Stimulated activated CD4-positive, alpha-beta T cell treated with anti-CD3 and anti-CD28 coated beads, TNF-alpha, amount 100 ng/mL, for 4 hours (primary cell): Measurements from ENCODE around the gene COG3.
A peak's percentile ranks its signal among the peaks of the same experiment; 100 is the strongest.
"Not testable (repeated sequence)": the region's sequence is repeated elsewhere in the genome, so short reads cannot be mapped to it uniquely, and the experiment has no call there.

Experiments used
- DNase-seq, 3 experiments: peaks; one replicate each; pipeline ENCODE4 v3.0.0-alpha.2; 2020; ENCODE audit warnings: low read depth in 3 of 3

COG3 gene

GRCh38 chr13:45464687-45465453 lies at the start of gene COG3:
Gene COG3, plus strand, starts transcription at chr13:45464939. Its CDS starts 98 bp downstream, at chr13:45465037.
- DNase-seq = peak; percentile 87 to 91 (median 90)

- DNase-seq = no peak
Measured at GRCh38 chr13:45415112-45415511, 49.6 kb upstream of the COG3 start.

GRCh38 chr13:45416516-45417128 lies 48.1 kb upstream of the COG3 start:
- no peak for DNase-seq

GRCh38 chr13:45417790-45418534 lies 46.8 kb upstream of the COG3 start, which contains the start of gene SLC25A30:
Gene SLC25A30, minus strand, starts transcription at chr13:45418373. Its CDS starts 6,948 bp downstream, at chr13:45411425.
- DNase-seq = peak; percentile 83 to 85 (median 84)

- DNase-seq = not testable (repeated sequence)
Measured at GRCh38 chr13:45419389-45419788, 45.4 kb upstream of the COG3 start.

- no peak for DNase-seq
Measured at GRCh38 chr13:45419945-45420344, 44.8 kb upstream of the COG3 start.

GRCh38 chr13:45422731-45423292 lies 41.9 kb upstream of the COG3 start:
- no peak for DNase-seq

- not testable (repeated sequence) for DNase-seq
Measured at GRCh38 chr13:45426056-45426841, 38.5 kb upstream of the COG3 start.

- DNase-seq = no peak
Measured at GRCh38 chr13:45432737-45433380, 31.9 kb upstream of the COG3 start.

- no peak for DNase-seq
Measured at GRCh38 chr13:45433381-45433790, 31.4 kb upstream of the COG3 start.

- DNase-seq = no peak
Measured at GRCh38 chr13:45434556-45435371, 30.0 kb upstream of the COG3 start.

GRCh38 chr13:45436332-45436731 lies 28.4 kb upstream of the COG3 start:
- no peak for DNase-seq

- DNase-seq = no peak
Measured at GRCh38 chr13:45436953-45437352, 27.8 kb upstream of the COG3 start.

GRCh38 chr13:45437947-45438346 lies 26.8 kb upstream of the COG3 start:
- DNase-seq = no peak

GRCh38 chr13:45439008-45439407 lies 25.7 kb upstream of the COG3 start:
- DNase-seq = no peak

GRCh38 chr13:45439781-45440462 lies 24.8 kb upstream of the COG3 start:
- no peak for DNase-seq

GRCh38 chr13:45441633-45442032 lies 23.1 kb upstream of the COG3 start:
- DNase-seq = no peak

- no peak for DNase-seq
Measured at GRCh38 chr13:45445053-45445452, 19.7 kb upstream of the COG3 start.

- no peak for DNase-seq
Measured at GRCh38 chr13:45446181-45446580, 18.6 kb upstream of the COG3 start.
